HCT116 (cell line): ENCODE measurements around the gene PLCB4. TPM values are rescaled to one million over a fixed set of nuclear protein-coding genes. Genes with fewer than 3 reads are reported as not detected.

Experiments used
- ATAC-seq: fragments of 200-7000 bp; cut with Tn5 transposase; 2 replicates; pipeline ENCODE4 v1.9.1; 2020; ENCODE audit warnings: mild to moderate bottlenecking, moderate library complexity
- BruUV-seq: library from RNA; stranded (reverse); fragments of 400-500 nt; replicated peaks from 2 replicates; lab custom pipeline; 2021; lab: Mats Ljungman, UMichigan
- CTCF ChIA-PET: fragments of 300-600 bp; sonication (Branson Sonifier 250); formaldehyde crosslinking; loops from one replicate; lab custom pipeline; 2021; ENCODE audit warnings: antibody characterized with exemption; lab: Charles Lee
- POLR2A ChIA-PET: fragments of 300-600, 350-600 bp; sonication (Branson Sonifier 250); formaldehyde crosslinking; loops from one replicate; lab custom pipeline; 2021; ENCODE audit warnings: antibody characterized with exemption; lab: Charles Lee
- RAD21 ChIA-PET, 2 experiments: fragments of 300-600 bp; sonication (Branson Sonifier 250); formaldehyde crosslinking; loops; one replicate each; lab custom pipeline; 2023; ENCODE audit warnings: low total read pairs in 2 of 2; ENCODE audit not compliant: uncharacterized antibody in 2 of 2, unreplicated experiment in 2 of 2, low non-redundant PET in 1 of 2; lab: Charles Lee
- DNase-seq: peaks from one replicate; pipeline ENCODE4 v3.0.0-alpha.2; 2010; ENCODE audit warnings: low read depth, low spot score
- H2AFZ ChIP-seq: fragments of 200-600 bp; shearing (Covaris generic), sonication (generic); 2 replicates; pipeline ENCODE4 v1.6.1; 2017; ENCODE audit warnings: low read depth, mixed run types, mixed read lengths, antibody characterized with exemption, low read length; ENCODE audit not compliant: poor library complexity, severe bottlenecking
- H3K27ac ChIP-seq: 2 replicates; pipeline ENCODE4 v1.5.1; 2012; ENCODE audit warnings: low read depth, low read length
- H3K27me3 ChIP-seq: fragments of 200-600 bp; sonication (generic); 2 replicates; pipeline ENCODE4 v1.6.1; 2016; ENCODE audit warnings: mixed run types, low read length, mixed read lengths; ENCODE audit not compliant: insufficient read depth
- H3K36me3 ChIP-seq, 2 experiments: fragments of 200-500 bp in 1 of 2; fragments of 200-600 bp in 1 of 2; sonication (Bioruptor generic) in 1 of 2; sonication (generic) in 1 of 2; 2 replicates each; pipeline versions ENCODE4 v1.5.1 to v1.6.1; 2014 to 2016; ENCODE audit warnings: low read length in 2 of 2, inconsistent platforms in 1 of 2, mixed read lengths in 1 of 2, mixed run types in 1 of 2; ENCODE audit not compliant: insufficient read depth in 2 of 2, control insufficient read depth in 1 of 2
- H3K4me1 ChIP-seq, 2 experiments: fragments of 200-600 bp in 1 of 2; sonication (generic) in 1 of 2; 2 replicates each; pipeline versions ENCODE4 v1.5.1 to v1.6.1; 2012 to 2017; ENCODE audit warnings: low read length in 2 of 2, inconsistent platforms in 1 of 2, mild to moderate bottlenecking in 1 of 2, mixed read lengths in 1 of 2, mixed run types in 1 of 2, moderate library complexity in 1 of 2; ENCODE audit not compliant: insufficient read depth in 2 of 2, control insufficient read depth in 1 of 2
- H3K4me2 ChIP-seq: fragments of 200-600 bp; sonication (generic); 2 replicates; pipeline ENCODE4 v1.6.1; 2017; ENCODE audit warnings: mixed run types, low read length, mixed read lengths
- H3K4me3 ChIP-seq, 2 experiments: fragments of 200-600 bp in 1 of 2; sonication (generic) in 1 of 2; replicated peaks in 1 of 2; 2 replicates each; pipeline ENCODE4 v1.5.1; 2011 to 2016; ENCODE audit warnings: low read length in 2 of 2, control low read depth in 1 of 2, low read depth in 1 of 2, mild to moderate bottlenecking in 1 of 2, mixed read lengths in 1 of 2, mixed run types in 1 of 2
- H3K79me2 ChIP-seq: fragments of 200-600 bp; sonication (generic); 2 replicates; pipeline ENCODE4 v1.6.1; 2017; ENCODE audit warnings: mild to moderate bottlenecking, mixed run types, low read length, moderate library complexity, mixed read lengths; ENCODE audit not compliant: insufficient read depth
- H3K9ac ChIP-seq: fragments of 200-600 bp; sonication (generic); 2 replicates; pipeline ENCODE4 v1.6.1; 2016; ENCODE audit warnings: low read length, mixed read lengths
- H3K9me2 ChIP-seq: fragments of 200-600 bp; sonication (generic), shearing (Covaris generic); 2 replicates; pipeline ENCODE4 v1.6.1; 2017; ENCODE audit warnings: mixed run types, mild to moderate bottlenecking, moderate library complexity; ENCODE audit not compliant: insufficient read depth
- H3K9me3 ChIP-seq, 2 experiments: fragments of 200-500 bp in 1 of 2; fragments of 200-600 bp in 1 of 2; sonication (Bioruptor generic) in 1 of 2; sonication (generic) in 1 of 2; 2 replicates each; pipeline ENCODE4 v1.6.1; 2014 to 2017; ENCODE audit warnings: low read length in 2 of 2, mixed read lengths in 2 of 2, inconsistent platforms in 1 of 2, low read depth in 1 of 2, mild to moderate bottlenecking in 1 of 2, mixed run types in 1 of 2, moderate library complexity in 1 of 2; ENCODE audit not compliant: control insufficient read depth in 1 of 2, insufficient read depth in 1 of 2
- H4K20me1 ChIP-seq: fragments of 200-600 bp; sonication (generic), shearing (Covaris generic); 2 replicates; pipeline ENCODE4 v1.6.1; 2017; ENCODE audit warnings: mixed run types, mild to moderate bottlenecking, moderate library complexity; ENCODE audit not compliant: insufficient read depth
- ATF3 ChIP-seq: IDR thresholded peaks from 2 replicates; pipeline ENCODE4 v1.6.1; 2012
- ELF1 ChIP-seq: IDR thresholded peaks from 2 replicates; pipeline ENCODE4 v1.6.1; 2012; ENCODE audit warnings: low read depth, borderline replicate concordance
- SP1 ChIP-seq: IDR thresholded peaks from 2 replicates; pipeline ENCODE4 v1.6.1; 2012; ENCODE audit warnings: low read depth
- YY1 ChIP-seq: IDR thresholded peaks from 2 replicates; pipeline ENCODE4 v1.6.1; 2011; ENCODE audit warnings: low read length, low read depth, moderate library complexity, mild to moderate bottlenecking; ENCODE audit not compliant: insufficient replicate concordance; ENCODE audit errors: extremely low read depth
- ZBTB33 ChIP-seq: IDR thresholded peaks from 2 replicates; pipeline ENCODE4 v1.6.1; 2011; ENCODE audit warnings: mild to moderate bottlenecking, low read length, moderate library complexity; ENCODE audit not compliant: insufficient replicate concordance; ENCODE audit errors: extremely low read depth
- intact Hi-C: fragments of 100-400 bp; cut with micrococcal nuclease; formaldehyde crosslinking; loops from 2 replicates; pipeline ENCODE4 v1.10.0; 2022
- total RNA-seq: library from RNA; stranded (reverse); gene quantifications from one replicate; pipeline ENCODE4 v1.2.1, GENCODE V29; 2021; ENCODE audit not compliant: unreplicated experiment

Gene PLCB4
- total RNA-seq, 1 experiment from 2014 or later, result 2.5 TPM

- ChIA-PET CTCF (no interaction called here), RAD21 (no interaction called here), POLR2A (no interaction called here)
- intact Hi-C loops, result no loop called here
- Histone ChIP-seq H4K20me1 (no peaks in the 10 kb centered on the region), H3K79me2 (no peaks in the 10 kb centered on the region), H3K9me3 (no peaks in the 10 kb centered on the region), H3K4me2 (no peak overlapping the region), H3K27me3 (no peaks in the 10 kb centered on the region), H3K27ac (no peak overlapping the region), H3K9ac (no peak overlapping the region), H2AFZ (no peak overlapping the region), H3K36me3 (no peaks in the 10 kb centered on the region), H3K4me3 (no peak overlapping the region), H3K9me2 (no peaks in the 10 kb centered on the region), H3K4me1 (no peaks in the 10 kb centered on the region)
- no peak for ATAC-seq
- TF ChIP-seq ZBTB33 (no peak), ATF3 (no peak)
- DNase-seq, result no peak
- no TSS peak for BruUV-seq
Observed at GRCh38 chr20:9163995-9164394, 95.1 kb downstream of the PLCB4 start.

- Histone ChIP-seq H3K27ac (no peak overlapping the region), H3K27me3 (no peaks in the 10 kb centered on the region), H3K9me2 (no peaks in the 10 kb centered on the region), H3K4me3 (no peak overlapping the region), H3K36me3 (no peaks in the 10 kb centered on the region), H3K4me1 (no peaks in the 10 kb centered on the region), H2AFZ (no peak overlapping the region), H3K9ac (no peak overlapping the region), H3K79me2 (no peaks in the 10 kb centered on the region), H3K9me3 (no peaks in the 10 kb centered on the region), H3K4me2 (no peak overlapping the region), H4K20me1 (no peaks in the 10 kb centered on the region)
- no peak for DNase-seq
- ChIA-PET CTCF (no interaction called here), RAD21 (no interaction called here), POLR2A (no interaction called here)
- intact Hi-C loops, result no loop called here
- BruUV-seq, result no TSS peak
- TF ChIP-seq ELF1, result no peak
- no peak for TF ChIP-seq SP1
- TF ChIP-seq YY1, result no peak
- ATAC-seq, result no peak
Observed at GRCh38 chr20:9165261-9165660, 96.4 kb downstream of the PLCB4 start.
